Measurements from ENCODE around the gene DHX29.

DNA sequence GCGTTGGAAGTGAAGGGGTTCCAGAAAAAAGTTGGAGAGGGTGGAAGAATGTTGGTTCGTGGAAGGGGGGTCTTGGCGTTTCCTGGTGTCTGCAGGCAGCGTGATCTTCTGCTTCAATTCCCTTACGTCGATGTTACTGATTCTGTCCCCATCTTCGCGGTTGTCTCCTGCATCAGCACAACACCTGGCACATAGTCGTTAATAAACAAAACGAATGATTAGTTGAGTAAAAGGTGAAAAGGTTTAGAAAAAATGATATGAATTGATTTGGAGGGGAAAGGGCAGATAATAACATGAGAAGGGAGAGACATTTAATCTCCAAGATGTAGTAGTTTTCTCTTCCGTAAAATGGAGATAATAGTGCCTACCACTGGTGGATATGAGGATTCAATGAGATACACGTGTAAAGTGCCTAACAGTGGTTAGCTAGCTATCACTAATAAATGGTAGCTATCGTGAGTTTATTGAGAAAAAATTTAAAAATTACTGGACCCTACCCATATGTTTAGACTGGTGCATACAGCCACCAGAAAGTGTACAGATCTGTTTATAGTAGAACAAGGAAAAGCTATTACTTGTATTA lies 851 bp upstream of the DHX29 start:
- TF ChIP-seq, protein P1, sequence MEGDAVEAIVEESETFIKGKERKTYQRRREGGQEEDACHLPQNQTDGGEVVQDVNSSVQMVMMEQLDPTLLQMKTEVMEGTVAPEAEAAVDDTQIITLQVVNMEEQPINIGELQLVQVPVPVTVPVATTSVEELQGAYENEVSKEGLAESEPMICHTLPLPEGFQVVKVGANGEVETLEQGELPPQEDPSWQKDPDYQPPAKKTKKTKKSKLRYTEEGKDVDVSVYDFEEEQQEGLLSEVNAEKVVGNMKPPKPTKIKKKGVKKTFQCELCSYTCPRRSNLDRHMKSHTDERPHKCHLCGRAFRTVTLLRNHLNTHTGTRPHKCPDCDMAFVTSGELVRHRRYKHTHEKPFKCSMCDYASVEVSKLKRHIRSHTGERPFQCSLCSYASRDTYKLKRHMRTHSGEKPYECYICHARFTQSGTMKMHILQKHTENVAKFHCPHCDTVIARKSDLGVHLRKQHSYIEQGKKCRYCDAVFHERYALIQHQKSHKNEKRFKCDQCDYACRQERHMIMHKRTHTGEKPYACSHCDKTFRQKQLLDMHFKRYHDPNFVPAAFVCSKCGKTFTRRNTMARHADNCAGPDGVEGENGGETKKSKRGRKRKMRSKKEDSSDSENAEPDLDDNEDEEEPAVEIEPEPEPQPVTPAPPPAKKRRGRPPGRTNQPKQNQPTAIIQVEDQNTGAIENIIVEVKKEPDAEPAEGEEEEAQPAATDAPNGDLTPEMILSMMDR (IDR thresholded peaks at IDR 0.05 in 4 of 5, conservative IDR thresholded peaks at IDR 0.05 in 1 of 5), result no peak
- TF ChIP-seq POLR2A (IDR thresholded peaks at IDR 0.05), result no peak
